Right lobe of liver (tissue), 6 donors: Measurements from ENCODE around the gene NLRP5. TPM values are rescaled to one million over a fixed set of nuclear protein-coding genes. Genes with fewer than 3 reads are reported as not detected.

ENCODE experiments used
- ATAC-seq, 4 donors: fragments of 200-7000 bp; cut with Tn5 transposase; one replicate each; pipeline ENCODE4 v1.9.1; 2020; ENCODE audit warnings: mild to moderate bottlenecking in 4 of 4, moderate library complexity in 4 of 4
- DNase-seq, 3 donors: peaks; one replicate each; pipeline ENCODE4 v3.0.0-alpha.2; 2020
- H3K27ac ChIP-seq, 3 donors: fragments of 200-600 bp; one replicate each; pipeline ENCODE4 v1.8.0; 2022
- H3K27me3 ChIP-seq, 2 donors: fragments of 200-600 bp; one replicate each; pipeline ENCODE4 v1.8.0; 2022
- H3K36me3 ChIP-seq, 4 donors: fragments of 200-600 bp; sonication (generic) in 1 of 4; one replicate each; pipeline versions ENCODE4 v1.5.1 to v1.8.0; 2017 to 2022; ENCODE audit warnings: control low read depth in 1 of 4
- H3K4me1 ChIP-seq, 4 donors: fragments of 200-600 bp; sonication (generic) in 1 of 4; one replicate each; pipeline versions ENCODE4 v1.5.1 to v1.8.0; 2017 to 2022; ENCODE audit warnings: control low read depth in 1 of 4
- H3K4me3 ChIP-seq, 3 donors: fragments of 200-600 bp; one replicate each; pipeline ENCODE4 v1.8.0; 2022
- H3K9me3 ChIP-seq, 4 donors: fragments of 200-600 bp; sonication (generic) in 1 of 4; one replicate each; pipeline versions ENCODE4 v1.5.1 to v1.8.0; 2017 to 2022; ENCODE audit warnings: control low read depth in 1 of 4
- POLR2A ChIP-seq: fragments of 450-650 bp; IDR thresholded peaks from one replicate; pipeline ENCODE4 v1.6.1; 2017; ENCODE audit warnings: antibody characterized with exemption, mild to moderate bottlenecking
- WGBS: methylation state at CpG from one replicate; pipeline ENCODE4 v1.1.6; 2018; ENCODE audit warnings: low coverage, low lambda C conversion rate; ENCODE audit not compliant: insufficient coverage; ENCODE audit errors: missing lambda C conversion rate; 5-methylcytosine and 5-hydroxymethylcytosine counted together
- intact Hi-C, 2 donors: fragments of 100-400 bp; cut with DNase I; formaldehyde crosslinking; loops; one replicate each; pipeline versions ENCODE4 v1.11.2 to v1.14.1; 2022
- small RNA-seq, 2 experiments: library from RNA; depleted of rRNA; stranded (forward); fragments of <200 nt; gene quantifications; one replicate each; pipeline ENCODE3, GENCODE V24; 2016
- total RNA-seq, 6 experiments: library from RNA; depleted of rRNA in 2 of 6; stranded (reverse); fragments of >200 nt in 2 of 6; fragmentation: NEBNext Ultra II Directional in 3 of 6; extraction: Animal tissue kit (Norgen Biotek cat#: 25700) in 3 of 6; gene quantifications; one replicate each; pipeline versions ENCODE4 v1.1.0 to v1.2.4, GENCODE V29; 2016 to 2023
- TF ChIP-seq, protein P1 (sequence below), 4 donors: fragments of 200-600 bp in 3 of 4; fragments of 450-650 bp in 1 of 4; IDR thresholded peaks; one replicate each; pipeline versions ENCODE4 v1.5.1 to v1.8.0; 2016 to 2022; ENCODE audit warnings: antibody characterized with exemption in 4 of 4, mild to moderate bottlenecking in 2 of 4
- donor health status: DM: no; HTN: yes; CAD: no.
- donor health status: DM: no; HTN: no; CAD: no.
- donor health status: DM: no; HTN: no; CAD: no.
- donor health status: DM: no; HTN: yes; CAD: no.
- donor health status: DM: no; HTN: yes; CAD: no.

NLRP5 gene
- total RNA-seq, 6 experiments from 2014 or later: not detected

DNA sequence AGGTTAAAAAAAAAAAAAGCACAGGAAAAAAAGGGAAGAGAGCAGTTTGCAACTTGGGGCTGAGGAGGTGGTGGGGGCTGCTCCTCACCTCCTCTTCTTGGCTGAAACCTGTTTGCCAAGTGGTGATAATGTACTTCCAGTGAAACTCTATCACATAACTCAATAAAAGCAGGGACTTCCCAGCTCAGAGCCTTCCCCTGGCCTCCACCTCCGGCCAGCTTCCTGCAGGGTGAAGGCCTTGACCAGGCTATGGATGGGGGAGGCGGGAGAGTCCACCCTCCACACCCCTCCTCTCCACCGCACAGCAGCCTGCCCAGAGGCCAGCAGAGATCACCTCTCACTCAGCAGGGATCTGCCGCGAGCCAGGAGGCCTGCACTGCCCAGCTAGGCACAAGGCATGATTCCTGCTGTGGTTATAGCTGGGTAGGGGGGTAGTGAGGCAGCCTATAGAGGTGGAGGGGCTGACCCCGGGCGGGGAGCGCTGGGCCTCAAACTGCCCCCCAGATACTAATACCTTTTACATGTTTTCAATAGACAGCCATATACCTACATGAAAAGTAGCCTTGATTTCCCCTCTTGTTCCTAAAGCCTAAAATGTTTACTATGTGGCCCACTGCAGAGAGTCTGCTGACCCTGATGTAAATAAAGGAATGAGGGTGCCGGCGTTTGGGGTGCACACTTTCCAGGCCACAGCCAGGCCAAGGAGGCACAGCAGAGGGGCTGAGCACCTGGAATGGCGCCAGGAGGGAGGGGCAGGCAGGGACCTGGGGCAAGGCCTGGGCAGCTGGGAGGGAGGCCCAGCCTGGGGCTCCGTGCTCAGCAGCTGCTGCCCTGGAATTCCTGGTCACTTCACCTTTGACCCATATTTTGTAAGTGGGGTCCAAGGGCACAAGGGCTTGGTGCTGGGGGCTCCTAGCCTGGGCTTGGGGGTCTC is 124.2 kb downstream of the NLRP5 start:
- Histone ChIP-seq H3K27me3 (no peaks in the 10 kb centered on the region), H3K9me3 (no peaks in the 10 kb centered on the region), H3K4me3 (no peak overlapping the region), H3K27ac (peak overlapping the region; percentile 38 to 57 (median 43)), H3K36me3 (no peaks in the 10 kb centered on the region), H3K4me1 (peaks cover 0 to 77% (median 43%) of the 10 kb centered on the region in 4 donors)
- intact Hi-C loops: no loop called here
- no peak for TF ChIP-seq POLR2A
- TF ChIP-seq, protein P1, sequence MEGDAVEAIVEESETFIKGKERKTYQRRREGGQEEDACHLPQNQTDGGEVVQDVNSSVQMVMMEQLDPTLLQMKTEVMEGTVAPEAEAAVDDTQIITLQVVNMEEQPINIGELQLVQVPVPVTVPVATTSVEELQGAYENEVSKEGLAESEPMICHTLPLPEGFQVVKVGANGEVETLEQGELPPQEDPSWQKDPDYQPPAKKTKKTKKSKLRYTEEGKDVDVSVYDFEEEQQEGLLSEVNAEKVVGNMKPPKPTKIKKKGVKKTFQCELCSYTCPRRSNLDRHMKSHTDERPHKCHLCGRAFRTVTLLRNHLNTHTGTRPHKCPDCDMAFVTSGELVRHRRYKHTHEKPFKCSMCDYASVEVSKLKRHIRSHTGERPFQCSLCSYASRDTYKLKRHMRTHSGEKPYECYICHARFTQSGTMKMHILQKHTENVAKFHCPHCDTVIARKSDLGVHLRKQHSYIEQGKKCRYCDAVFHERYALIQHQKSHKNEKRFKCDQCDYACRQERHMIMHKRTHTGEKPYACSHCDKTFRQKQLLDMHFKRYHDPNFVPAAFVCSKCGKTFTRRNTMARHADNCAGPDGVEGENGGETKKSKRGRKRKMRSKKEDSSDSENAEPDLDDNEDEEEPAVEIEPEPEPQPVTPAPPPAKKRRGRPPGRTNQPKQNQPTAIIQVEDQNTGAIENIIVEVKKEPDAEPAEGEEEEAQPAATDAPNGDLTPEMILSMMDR (IDR thresholded peaks at IDR 0.05): no peak
- DNase-seq (peak; percentile 85 to 90 (median 87)), ATAC-seq (peak; percentile 84 to 95 (median 90))
- 25% methylated on average over 9 of the region's 12 CpGs for WGBS

Small RNAs within 50 kb of the gene (small RNA-seq; reads per million reads assigned to genes)
- gene RF00019: 0 reads per million in 2 experiments

Other genes with a start within 250 kb of the NLRP5 start
- gene NLRP9, start 248.4 kb upstream of the NLRP5 start, total RNA-seq: not detected
- under 1 TPM in 4 of 6 experiments, not detected in 2; 0.31 to 0.99 (median 0.39) TPM for gene RFPL4A, start 227.7 kb upstream of the NLRP5 start, total RNA-seq
- gene RFPL4AL1, start 217.7 kb upstream of the NLRP5 start, total RNA-seq: under 1 TPM in 2 of 6 experiments, not detected in 4; 0.57 to 0.79 TPM
- gene NLRP11, start 154.8 kb upstream of the NLRP5 start, total RNA-seq: under 1 TPM; 0.22 to 0.92 (median 0.25) TPM
- gene NLRP4, start 150.2 kb upstream of the NLRP5 start, total RNA-seq: not detected
- gene NLRP13, start 54.4 kb upstream of the NLRP5 start, total RNA-seq: not detected
- gene NLRP8, start 38.9 kb upstream of the NLRP5 start, total RNA-seq: not detected
- 10 to 100 TPM; 15.8 to 26.0 (median 22.5) TPM for gene ZNF787, start 134.5 kb downstream of the NLRP5 start, total RNA-seq
- 10 to 100 TPM; 23.2 to 38.4 (median 30.8) TPM for gene ZNF444, start 154.5 kb downstream of the NLRP5 start, total RNA-seq
- gene GALP, start 189.2 kb downstream of the NLRP5 start, total RNA-seq: under 1 TPM in 2 of 6 experiments, not detected in 4; 0.42 to 0.46 TPM
- gene ZSCAN5B, start 211.0 kb downstream of the NLRP5 start, total RNA-seq: not detected
- not detected for gene ZSCAN5C, start 215.5 kb downstream of the NLRP5 start, total RNA-seq